ENCODE results near the gene CSNK1G1.

Gene CSNK1G1

DNA sequence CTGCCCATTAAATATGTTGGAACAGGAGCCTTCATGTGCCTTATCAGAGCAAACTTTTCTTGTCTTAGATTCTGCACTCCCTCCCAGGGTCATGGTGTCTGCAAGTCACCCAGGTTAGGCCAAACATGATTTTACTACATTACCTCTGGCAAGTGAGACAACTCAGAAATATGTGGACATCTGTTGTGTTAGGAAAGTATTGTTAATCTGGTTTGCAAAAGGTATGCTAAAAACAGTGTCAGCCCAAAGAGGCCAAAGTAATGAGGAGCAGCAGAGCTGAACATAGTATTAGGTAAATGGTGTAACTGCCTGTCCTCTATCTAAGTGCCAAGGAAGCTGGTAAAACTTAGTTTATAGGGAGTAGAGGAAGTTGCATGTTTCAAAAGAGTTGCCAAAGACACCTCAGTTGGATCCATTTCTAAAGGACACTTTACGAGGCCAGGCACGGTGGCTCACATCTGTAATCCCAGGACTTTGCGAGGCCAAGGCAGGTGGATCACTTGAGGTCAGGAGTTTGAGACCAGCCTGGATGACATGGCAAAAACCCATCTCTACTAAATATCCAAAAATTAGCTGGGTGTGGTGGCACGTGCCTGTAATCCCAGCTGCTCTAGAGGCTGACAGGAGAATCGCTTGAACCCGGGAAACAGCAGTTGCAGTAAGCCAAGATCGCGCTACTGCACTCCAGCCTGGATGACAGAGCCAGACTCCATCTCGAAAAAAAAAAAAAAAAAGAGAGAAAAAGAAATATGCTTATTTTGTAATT is 170.6 kb downstream of the CSNK1G1 start:
- no peak for DNase-seq

DNA sequence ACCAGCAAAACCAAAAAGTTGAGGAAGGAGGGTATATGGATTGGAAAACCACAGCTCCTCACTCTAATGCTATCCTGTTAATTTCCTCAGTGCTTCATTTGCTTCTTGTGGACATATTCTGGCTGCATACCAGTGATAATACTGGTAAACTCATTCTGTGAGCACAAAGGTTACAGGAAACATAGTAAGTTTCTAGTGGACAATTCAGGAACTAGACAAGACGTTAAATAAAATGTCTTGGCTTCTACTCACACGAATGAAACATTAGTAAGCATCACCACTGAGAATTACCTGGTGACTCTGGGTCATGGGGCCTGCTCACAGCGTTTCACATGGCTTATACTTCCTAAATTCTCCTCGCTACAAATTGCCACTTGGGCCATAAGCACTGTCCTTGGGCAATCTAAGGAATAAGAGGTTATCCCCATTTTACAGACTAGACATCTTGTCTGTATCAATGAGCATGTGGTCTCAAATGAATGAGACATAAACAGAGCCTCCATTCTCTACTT is 173.1 kb downstream of the CSNK1G1 start:
- no peak for DNase-seq

DNA sequence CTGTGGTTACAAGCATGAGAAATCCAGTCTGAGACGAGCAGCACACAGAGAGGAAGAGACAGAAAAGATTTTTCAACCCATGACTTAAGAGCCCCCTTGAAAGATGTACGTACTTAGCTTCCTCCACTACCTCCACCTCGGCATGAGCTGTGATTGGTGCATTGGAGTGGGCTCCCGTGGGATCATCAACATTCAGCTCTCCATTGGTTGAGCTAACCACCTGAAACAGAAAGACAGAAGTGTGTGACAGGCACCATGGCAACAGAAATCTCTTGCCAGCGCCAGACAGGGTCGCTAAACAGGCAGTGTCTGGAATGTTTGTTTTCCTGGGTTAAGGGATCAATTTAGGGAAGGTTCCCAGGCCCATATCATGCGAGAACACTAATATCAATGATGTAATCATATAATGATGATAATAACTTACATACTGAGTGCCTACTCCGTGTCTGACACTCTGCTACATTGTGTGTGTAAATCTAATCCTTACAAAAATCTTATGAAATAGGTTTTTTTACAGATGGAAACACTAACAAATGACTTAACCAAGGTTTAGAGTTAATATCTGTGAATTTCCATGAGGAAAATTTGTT is 175.6 kb downstream of the CSNK1G1 start:
- no peak for DNase-seq

DNA sequence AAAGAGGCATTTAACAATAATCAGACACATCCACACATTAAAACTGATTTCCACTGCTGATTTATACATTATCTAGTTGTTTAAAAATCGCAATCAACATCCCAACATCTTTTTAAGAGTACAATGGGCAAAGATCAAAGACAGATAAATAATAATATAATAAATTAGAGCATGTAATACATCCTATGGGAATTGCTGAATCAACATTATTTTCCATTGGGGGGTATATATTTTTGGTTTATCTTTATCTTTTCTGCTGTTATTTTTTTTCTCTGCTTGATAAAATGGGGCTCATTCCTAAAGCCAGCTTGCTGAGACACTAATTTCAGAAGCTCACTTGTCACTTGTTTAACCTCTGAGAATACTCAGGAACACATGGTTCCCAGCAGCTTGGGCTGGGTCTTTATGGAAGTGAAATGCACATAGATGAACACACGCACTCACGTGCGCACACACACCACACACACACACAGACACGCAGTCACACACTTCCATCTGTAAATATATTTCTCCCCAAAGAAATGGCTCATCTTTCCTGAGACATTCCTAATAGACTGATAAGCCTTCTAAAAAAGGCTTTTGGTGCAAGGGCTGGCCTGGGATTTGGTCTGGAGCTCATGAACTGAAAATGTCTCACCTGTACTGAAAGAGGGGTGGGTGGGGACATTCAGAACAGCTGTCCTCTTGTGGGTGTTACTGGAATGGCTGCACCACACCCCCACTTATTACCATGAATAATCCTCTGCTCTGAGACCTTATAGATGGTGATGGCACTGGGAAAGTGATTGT is 189.7 kb downstream of the CSNK1G1 start:
- DNase-seq = no peak

DNA sequence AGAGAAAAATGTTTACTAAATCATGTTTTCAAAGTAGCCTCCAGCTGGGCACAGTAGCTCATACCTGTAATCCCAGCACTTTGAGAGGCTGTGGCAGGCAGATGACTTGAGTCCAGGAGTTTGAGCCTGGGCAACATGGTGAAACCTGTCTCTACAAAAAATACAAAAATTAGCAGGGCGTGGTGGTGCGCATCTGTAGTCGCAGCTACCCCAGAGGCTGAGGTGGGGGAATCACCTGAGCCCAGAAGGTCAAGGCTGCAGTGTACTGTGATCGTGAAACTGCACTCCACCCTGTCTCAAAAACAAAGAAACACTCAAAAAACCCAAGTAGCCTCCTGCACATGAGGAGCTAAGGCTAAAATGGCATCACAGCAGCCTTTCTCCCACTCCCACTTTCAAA is 191.5 kb downstream of the CSNK1G1 start:
- no peak for DNase-seq

DNA sequence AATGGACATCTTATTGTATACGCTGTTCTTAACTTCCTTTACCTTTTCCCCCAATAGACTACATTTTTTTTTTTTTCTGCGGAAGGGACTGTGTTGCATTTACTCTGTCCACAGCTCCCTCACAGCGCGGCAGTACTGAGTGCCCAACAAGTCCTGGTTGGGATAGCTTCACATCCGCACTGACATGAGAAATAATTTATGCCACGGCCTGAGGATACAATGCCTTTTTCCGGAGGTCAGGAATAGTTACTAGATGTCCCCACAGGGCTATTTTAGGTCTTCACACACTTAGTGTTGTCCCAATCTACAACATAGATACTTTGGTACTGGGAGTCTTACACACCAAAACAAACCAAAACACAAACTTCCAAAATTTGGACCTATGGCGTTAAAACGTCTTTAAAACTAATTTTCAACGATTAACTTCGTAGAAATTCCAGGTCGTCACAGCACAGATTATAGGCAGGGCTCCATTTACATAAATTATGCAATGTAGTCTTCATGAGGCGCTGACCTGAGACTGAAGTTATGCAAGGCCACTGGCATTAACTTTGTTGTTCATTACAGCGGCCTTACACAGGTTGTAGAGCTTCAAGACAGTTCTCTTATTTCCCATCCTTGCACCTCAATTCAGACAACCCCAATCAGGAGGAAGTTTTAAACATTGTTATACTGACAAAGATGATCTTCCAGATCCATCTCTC is 192.2 kb downstream of the CSNK1G1 start:
- no peak for DNase-seq

DNA sequence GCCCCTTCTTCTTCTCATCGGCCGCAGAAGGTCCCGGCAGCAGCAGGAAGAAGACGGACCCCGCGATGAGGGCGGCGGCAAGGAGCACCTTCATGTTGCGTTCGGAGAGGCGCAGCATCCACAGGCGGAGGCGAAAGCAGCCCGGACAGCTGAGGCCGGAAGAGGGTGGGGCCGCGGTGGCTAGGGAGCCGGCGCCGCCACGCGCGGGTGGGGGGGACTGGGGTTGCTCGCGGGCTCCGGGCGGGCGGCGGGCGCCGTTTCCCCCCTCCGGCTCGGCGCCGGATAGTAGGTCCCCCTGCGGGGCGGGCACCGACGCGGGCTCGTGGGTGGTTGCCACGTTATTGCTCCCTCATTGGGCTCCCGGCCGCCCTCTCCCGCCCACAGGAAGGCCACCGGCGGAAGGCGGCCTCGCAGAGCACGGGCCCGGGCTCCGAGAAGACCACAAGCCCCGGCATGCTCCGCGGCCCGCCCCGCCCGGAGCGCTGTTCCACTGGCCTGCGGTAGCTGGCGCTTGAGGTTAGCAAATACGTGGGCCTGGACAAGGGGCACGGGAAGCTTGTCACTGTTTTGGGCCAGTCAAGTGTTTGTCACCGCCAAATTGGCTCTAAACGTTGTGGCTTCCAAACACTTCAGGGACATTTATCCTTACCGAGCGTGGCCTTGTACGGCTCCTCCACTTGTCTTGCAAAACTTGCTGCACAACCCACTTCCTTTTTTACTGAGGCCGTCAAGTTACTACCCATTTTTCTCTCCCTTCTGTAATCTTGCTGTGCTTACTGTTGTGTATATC is 192.9 kb downstream of the CSNK1G1 start, which contains the start of gene PPIB:
PPIB (minus strand) TSS at position 154 of the 790 bp plus-strand sequence; CDS start at position 118, 36 bp downstream.
- DNase-seq = peak; percentile 93

DNA sequence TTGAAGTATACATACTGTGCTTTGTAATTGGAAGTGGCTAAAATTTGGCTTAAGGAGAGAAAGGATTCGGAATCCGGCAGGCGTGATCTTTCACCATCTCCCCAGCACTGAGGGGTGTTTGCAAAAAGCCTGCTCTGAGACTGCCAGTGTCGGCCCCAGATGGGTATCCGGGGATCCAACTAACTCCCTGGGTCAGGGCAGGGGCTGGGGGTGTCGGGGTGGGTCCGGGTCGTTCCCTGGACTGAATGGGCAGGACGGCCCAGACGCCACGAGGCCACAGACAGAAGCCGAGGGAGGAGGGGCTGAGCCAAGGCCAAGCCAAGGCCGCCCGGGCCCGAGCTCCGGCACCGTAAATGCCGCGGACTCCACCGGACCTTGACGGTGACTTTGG is 193.5 kb downstream of the CSNK1G1 start:
- no peak for DNase-seq

DNA sequence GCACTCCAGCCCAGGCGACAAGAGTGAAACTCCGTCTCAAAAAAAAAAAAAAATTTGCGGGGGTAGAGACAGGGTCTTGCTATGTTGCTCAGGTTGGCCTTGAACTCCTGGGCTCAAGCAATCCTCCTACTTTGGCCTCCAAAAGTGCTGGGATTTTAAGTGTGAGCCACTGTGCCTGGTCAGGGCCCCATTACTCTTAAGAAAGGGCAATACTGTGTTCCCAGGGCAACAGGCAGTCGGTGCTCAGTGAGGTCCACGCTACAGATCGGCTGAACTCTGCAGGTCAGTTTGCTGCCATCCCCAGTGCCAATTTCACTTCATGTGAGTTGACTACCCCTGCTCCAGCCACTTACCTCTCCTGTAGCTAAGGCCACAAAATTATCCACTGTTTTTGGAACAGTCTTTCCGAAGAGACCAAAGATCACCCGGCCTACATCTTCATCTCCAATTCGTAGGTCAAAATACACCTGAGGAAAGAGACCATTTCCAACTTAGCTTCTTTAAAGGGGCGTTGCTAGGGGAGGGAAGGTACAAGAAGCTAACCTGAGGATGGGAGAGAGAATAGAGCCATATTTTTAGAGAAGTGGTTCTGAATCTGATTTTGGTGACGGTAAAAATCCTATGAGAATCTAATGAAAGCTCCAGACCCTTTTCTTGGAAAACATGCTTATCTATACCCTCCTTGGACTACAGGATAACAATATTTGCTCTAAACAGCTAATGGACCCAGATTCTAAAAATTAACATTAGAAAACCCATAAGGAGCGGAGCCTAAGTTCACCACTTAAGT is 194.1 kb downstream of the CSNK1G1 start:
- DNase-seq = no peak

DNA sequence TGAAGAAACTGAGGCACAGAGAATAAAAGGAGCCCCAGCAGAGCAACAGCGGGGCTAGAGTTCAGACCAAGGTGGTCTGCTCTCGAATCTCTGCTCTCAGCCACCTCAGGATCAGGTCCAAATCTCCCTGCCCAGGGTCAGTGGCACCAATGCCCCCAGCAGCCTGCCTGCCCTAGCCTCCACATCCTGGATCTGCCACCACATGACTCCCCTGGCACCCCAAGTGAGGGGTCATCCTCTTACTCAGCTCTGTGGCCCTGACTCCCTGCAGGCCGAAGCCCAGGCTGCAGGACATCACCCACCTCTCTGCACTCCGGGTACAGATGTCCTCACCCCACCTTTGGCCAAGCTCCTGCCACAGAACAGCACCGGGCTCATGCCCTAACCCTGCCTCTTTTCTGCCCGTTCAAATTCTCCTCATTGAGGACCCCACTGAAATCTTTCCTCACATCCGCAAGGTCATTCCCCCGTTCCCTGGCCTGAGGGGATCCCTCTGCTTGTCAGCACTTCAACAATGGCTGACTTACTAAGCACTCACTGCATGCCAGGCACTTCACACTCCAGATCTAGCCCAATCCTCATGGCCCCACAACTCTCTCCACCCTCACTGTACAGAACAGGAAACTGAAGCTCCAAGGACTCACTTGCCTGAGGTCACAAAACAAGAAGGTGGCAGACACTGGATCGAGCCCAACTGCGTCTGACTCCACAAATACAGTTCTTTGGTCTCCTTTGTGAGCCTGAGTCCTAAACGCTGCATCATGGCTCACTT is 197.4 kb downstream of the CSNK1G1 start:
- no peak for DNase-seq

DNA sequence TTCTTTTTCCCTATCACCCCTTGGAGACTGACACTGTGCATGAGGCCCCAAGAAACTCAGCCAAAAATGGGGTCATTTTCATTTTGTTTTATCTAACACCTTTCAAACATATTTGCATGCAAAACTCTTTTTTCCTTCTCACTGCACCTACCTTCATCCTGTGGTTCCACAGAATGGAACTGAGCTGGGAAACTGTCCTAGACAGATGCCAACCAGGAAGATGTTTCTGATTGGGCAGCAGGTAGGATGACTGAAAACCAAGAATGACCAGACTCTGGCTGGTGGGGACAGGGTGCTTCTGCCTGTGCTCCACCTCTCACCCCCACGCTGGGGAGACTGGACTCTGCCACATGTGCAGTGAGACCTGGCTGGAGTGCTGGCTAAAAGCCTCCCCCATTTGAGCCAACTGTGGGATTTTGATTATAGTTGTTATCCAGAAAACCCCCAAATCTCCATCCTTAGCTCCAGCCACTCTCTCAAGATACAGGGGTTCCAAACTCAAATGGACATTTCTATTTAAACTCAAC is 198.3 kb downstream of the CSNK1G1 start:
- DNase-seq = no peak

DNA sequence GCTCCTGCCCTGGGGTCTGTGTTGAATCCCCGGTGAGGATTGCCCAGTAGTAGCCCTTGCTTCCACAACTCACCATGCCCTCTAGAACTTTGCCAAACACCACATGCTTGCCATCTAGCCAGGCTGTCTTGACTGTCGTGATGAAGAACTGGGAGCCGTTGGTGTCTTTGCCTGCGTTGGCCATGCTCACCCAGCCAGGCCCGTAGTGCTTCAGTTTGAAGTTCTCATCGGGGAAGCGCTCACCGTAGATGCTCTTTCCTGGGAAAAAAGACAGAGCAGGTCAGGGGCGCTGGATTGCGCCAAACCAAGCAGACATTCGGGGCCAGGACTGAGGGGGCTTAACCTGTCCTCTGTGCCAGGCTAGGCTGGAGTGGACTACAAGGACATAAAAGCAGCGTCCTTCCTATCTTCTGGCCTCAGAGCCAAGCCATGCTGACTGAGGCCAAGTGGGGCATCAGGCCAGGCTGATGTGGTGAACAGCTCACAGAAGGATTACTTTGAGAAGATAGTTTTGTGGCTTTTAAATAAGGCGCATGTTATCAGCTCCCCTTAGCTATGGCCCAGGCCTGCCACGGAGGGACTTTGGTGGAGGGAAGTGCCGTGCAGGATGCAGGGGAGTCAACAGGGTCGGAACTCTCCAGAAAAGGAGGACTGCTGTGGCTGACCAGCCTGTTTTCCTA is 199.2 kb downstream of the CSNK1G1 start:
- no peak for DNase-seq

DNA sequence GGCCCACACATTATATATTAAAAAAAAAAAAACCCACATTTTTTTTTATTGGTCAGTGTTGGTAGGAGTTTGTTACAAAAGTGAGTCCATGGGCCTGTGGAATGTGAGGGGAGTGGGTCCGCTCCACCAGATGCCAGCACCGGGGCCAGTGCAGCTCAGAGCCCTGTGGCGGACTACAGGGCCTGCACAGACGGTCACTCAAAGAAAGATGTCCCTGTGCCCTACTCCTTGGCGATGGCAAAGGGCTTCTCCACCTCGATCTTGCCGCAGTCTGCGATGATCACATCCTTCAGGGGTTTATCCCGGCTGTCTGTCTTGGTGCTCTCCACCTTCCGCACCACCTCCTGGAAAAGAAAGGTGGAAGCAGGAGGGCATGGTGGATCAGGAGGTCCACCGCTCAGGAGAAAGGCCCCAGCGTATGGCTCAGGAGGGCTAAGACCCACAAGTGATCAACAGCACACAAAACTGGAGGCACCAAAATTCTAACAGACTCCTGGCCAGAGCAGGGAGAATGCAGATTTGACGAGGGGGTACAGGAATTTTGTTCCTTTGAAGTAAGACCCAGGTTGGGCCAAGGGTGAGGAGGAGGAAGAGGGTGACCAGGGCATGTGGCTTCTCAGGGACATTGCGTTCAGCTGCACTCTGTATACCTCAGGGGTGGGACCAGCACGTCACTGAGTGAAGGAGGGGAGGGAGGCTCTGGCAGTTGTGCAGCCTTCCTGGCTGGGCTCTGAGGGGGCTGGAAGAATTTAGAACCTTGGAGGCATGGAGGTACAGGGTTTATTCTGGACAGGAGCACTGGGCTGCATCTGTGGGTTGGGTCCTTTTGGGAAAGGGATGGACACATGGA is 199.9 kb downstream of the CSNK1G1 start:
- DNase-seq = no peak

DNA sequence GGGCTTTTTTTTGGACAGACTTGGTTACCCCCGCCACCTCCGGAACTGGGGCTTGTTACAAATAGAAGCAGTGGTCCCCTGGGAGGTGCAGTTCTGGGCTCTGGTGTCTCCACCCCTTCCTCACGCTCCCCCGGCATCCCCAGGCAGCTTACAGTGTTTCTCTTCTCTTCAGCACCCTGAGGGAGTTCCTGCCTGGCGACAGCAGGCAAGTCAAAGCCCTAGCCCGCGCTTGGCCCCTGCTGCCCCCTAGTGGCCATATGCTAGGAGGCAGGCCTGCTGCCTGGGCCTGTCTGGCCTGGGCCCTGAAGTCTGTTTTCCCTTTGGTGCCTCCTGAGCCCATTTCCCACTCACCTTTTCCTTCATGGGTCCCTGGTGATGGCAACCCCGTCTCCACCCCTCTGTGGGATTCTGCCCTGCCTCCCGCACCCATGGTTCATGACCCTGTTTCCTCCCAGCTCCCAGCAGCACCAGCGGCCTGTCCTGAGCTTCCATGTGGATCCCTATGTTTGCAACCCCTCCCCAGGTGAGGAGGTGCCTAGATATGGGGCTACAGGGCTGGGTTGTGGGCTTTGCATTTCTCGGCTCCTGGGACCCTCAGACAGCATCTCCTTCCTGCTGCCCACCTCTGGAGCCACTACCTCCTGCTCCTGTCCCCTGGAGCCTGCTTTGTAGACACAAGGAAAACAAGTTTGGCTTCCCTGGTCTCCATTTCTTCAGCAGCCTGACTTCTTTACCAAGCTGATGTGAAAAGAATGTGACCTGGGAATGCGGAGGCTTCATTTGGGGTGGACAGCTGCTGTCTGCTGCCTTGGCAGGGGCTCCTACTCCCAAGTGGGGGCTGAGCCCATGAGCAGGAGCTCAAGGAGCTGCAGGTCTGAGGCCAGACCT is 202.2 kb downstream of the CSNK1G1 start:
- peak; percentile 86 for DNase-seq

DNA sequence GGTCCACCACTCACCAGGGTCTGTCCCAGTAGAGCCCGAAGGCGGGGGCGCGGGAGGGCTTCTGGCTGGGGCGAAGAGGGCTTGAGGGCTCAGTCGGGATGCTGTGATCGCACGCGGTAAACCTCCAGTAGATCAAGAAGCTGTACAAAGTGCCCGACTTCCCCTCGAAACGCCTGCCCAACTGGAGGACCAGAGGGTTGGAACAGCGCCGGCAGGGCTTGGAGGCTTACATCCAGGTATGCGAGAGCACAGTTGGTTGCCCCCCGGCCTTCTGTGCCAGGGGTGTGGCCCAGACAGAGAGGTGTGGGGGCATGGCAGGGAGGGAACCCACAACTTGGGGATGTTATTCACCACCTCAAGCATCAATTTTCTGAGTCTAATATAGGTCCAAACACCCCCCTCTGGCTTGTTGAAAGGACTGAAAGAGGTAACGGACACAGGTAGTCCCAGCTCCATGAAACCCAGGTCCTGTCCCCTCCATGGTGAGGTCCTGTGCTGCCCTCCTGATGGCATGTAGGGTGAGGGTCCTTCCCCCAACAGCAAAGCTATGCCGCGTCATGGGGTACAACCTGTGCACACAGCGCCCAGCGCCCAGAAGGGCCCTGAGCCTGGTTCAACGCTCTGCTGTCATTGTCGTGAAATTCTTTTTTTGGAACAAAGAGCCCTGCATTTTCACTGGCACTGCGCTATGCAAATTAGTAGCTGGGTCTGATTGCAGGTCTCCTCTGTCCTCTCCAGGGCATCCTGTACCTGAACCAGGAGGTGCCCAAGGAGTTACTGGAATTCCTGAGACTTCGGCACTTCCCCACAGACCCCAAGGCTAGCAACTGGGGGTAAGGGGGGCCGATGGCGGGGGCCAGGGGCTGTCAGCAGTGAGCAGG is 203.2 kb downstream of the CSNK1G1 start:
- peak; percentile 16 for DNase-seq

DNA sequence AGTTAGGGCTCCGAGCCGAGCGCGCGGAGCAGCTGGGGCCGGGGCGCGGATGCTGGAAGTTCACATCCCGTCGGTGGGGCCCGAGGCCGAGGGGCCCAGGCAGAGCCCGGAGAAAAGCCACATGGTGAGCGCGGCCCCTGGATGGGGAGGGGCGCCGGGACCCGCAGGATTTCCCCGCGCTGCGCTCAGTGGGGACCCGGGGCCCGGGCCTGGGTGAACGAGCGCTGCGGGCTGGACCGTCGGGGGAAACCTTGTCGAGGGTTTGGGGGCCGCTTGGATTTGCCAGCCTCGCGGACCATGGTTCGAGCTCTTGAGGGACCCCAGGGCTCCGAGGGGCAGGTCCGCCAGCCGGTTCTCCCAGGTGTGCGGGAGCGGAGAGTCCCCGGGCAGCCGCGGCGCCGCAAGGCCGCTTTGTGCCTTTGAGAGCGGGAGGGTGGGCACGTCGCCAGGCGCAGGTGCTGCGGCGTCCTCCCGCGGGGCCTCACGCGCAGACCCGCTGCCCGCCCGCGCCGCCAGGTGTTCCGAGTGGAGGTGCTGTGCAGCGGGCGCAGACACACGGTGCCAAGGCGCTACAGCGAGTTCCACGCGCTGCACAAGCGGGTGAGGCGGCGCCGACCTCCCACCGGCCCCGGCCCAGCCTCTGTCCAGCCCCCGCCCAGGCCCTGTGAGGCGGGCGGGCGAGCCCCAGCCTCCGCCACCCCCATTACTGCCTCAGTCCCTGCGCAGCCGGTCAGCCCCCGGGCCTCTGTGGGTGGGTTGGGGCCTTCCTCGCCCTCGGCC is 204.1 kb downstream of the CSNK1G1 start, which contains the start of gene SNX22:
SNX22 (plus strand) TSS at position 5 of the 780 bp plus-strand sequence; CDS start at position 50, 45 bp downstream.
- peak; percentile 33 for DNase-seq

Data from NCI-H345 (cell line).